HepG2 (cell line): ENCODE results near the gene IWS1. TPM values are rescaled to one million over a fixed set of nuclear protein-coding genes. Genes with fewer than 3 reads are reported as not detected.

Experiments
- ATAC-seq: fragments of 200-7000 bp; cut with Tn5 transposase; 3 replicates; pipeline ENCODE4 v1.9.1; 2020; ENCODE audit warnings: mild to moderate bottlenecking, moderate library complexity
- BruUV-seq: library from RNA; stranded (reverse); fragments of 400-500 nt; replicated peaks from 2 replicates; lab custom pipeline; 2021; lab: Mats Ljungman, UMichigan
- CTCF ChIA-PET: fragments of 300-600 bp; formaldehyde crosslinking; extraction: SDS; loops from one replicate; lab custom pipeline; 2021; ENCODE audit warnings: low total read pairs, inconsistent platforms, low intra/inter-chr PET ratio; lab: Yijun Ruan, JAX
- POLR2A ChIA-PET: fragments of 350-600 bp; sonication (Branson Sonifier 250); formaldehyde crosslinking; loops from one replicate; lab custom pipeline; 2020; ENCODE audit warnings: antibody characterized with exemption, inconsistent platforms; lab: Yijun Ruan, JAX
- DNase-seq: peaks from one replicate; pipeline ENCODE4 v3.0.0-alpha.2; 2015; ENCODE audit warnings: low spot score
- FAIRE-seq: peaks from 3 replicates; lab custom pipeline; 2011; peaks lifted over from hg19 to GRCh38; lab: Jason Lieb, UNC
- H2AFZ ChIP-seq: one replicate; pipeline ENCODE4 v1.6.1; 2011; ENCODE audit warnings: low read length, inconsistent platforms
- H3K27ac ChIP-seq: fragments of 300-600 bp; 3 replicates; pipeline ENCODE4 v1.8.0; 2011; ENCODE audit warnings: mixed run types, mild to moderate bottlenecking, mixed read lengths, low read length, inconsistent platforms; ENCODE audit not compliant: insufficient read depth; ENCODE audit errors: extremely low read length
- H3K27me3 ChIP-seq, 2 experiments: fragments of 200-600 bp in 1 of 2; 2 replicates in 1 of 2; 3 replicates in 1 of 2; pipeline versions ENCODE4 v1.6.0 to v1.8.0; 2011; ENCODE audit warnings: low read length in 2 of 2, mild to moderate bottlenecking in 2 of 2, moderate library complexity in 2 of 2, inconsistent platforms in 1 of 2; ENCODE audit not compliant: insufficient read depth in 2 of 2, control insufficient read depth in 1 of 2
- H3K36me3 ChIP-seq, 2 experiments: fragments of 200-600 bp in 1 of 2; replicated peaks in 1 of 2; 2 replicates in 1 of 2; 3 replicates in 1 of 2; pipeline versions ENCODE4 v1.5.1 to v1.8.0; 2011; ENCODE audit warnings: low read length in 2 of 2, inconsistent platforms in 1 of 2; ENCODE audit not compliant: insufficient read depth in 2 of 2, control insufficient read depth in 1 of 2
- H3K4me1 ChIP-seq: 2 replicates; pipeline ENCODE4 v1.5.1; 2012; ENCODE audit warnings: low read length, inconsistent platforms; ENCODE audit not compliant: insufficient read depth
- H3K4me2 ChIP-seq: 2 replicates; pipeline ENCODE4 v1.6.0; 2011; ENCODE audit warnings: low read depth, low read length, inconsistent platforms
- H3K4me3 ChIP-seq, 3 experiments: fragments of 200-600 bp in 1 of 3; sonication (generic), shearing (Covaris generic) in 1 of 3; replicated peaks in 1 of 3; 2 replicates each; pipeline ENCODE4 v1.5.1; 2011 to 2016; ENCODE audit warnings: low read length in 3 of 3, inconsistent platforms in 2 of 3, low read depth in 2 of 3, mild to moderate bottlenecking in 2 of 3, control low read depth in 1 of 3, mixed read lengths in 1 of 3; ENCODE audit not compliant: insufficient read depth in 1 of 3
- H3K79me2 ChIP-seq: one replicate; pipeline ENCODE4 v1.6.1; 2011; ENCODE audit warnings: low read length, inconsistent platforms; ENCODE audit not compliant: insufficient read depth
- H3K9ac ChIP-seq: 2 replicates; pipeline ENCODE4 v1.6.0; 2011; ENCODE audit warnings: mild to moderate bottlenecking, low read depth, low read length, inconsistent platforms; ENCODE audit not compliant: insufficient read depth
- H3K9me3 ChIP-seq: 2 replicates; pipeline ENCODE4 v1.5.1; 2012; ENCODE audit warnings: mild to moderate bottlenecking, low read length
- H4K20me1 ChIP-seq: 2 replicates; pipeline ENCODE4 v1.6.0; 2011; ENCODE audit warnings: inconsistent platforms, mild to moderate bottlenecking, low read length, moderate library complexity; ENCODE audit not compliant: insufficient read depth
- ARNT2 ChIP-seq: sonication (generic); formaldehyde crosslinking; IDR thresholded peaks from 2 replicates; pipeline ENCODE4 v1.8.0; 2022; ENCODE audit warnings: mild to moderate bottlenecking, low read depth, missing genetic modification reagents, moderate library complexity
- ATF1 ChIP-seq: IDR thresholded peaks from 2 replicates; pipeline ENCODE4 v1.6.1; 2016; ENCODE audit warnings: mild to moderate bottlenecking, control low read depth
- FOXO1 ChIP-seq: sonication (generic); formaldehyde crosslinking; IDR thresholded peaks from 2 replicates; pipeline ENCODE4 v1.4.0; 2020; ENCODE audit warnings: missing genetic modification reagents
- TAF15 ChIP-seq: fragments of 200-400 bp; formaldehyde crosslinking; IDR thresholded peaks from one replicate; pipeline ENCODE4 v1.6.1; 2018; ENCODE audit warnings: mild to moderate bottlenecking, low read depth, low read length; ENCODE audit not compliant: poor library complexity, severe bottlenecking
- TSC22D2 ChIP-seq: sonication (generic); formaldehyde crosslinking; IDR thresholded peaks from 2 replicates; pipeline ENCODE4 v1.5.1; 2020; ENCODE audit warnings: missing genetic modification reagents, mild to moderate bottlenecking, borderline replicate concordance
- ZNF552 ChIP-seq: sonication (generic); formaldehyde crosslinking; IDR thresholded peaks from 2 replicates; pipeline ENCODE4 v1.9.0; 2022; ENCODE audit warnings: missing genetic modification reagents, mild to moderate bottlenecking, borderline replicate concordance
- ZNF660 ChIP-seq: sonication (generic); formaldehyde crosslinking; IDR thresholded peaks from 2 replicates; pipeline ENCODE4 v1.5.1; 2020; ENCODE audit warnings: mild to moderate bottlenecking, low read depth, missing genetic modification reagents, borderline replicate concordance
- WGBS: methylation state at CpG from one replicate; pipeline ENCODE4 v1.1.6; 2017; ENCODE audit warnings: low lambda C conversion rate; 5-methylcytosine and 5-hydroxymethylcytosine counted together
- in situ Hi-C: cut with HindIII; loops from 2 replicates; pipeline ENCODE4 v1.10.0; 2017; ENCODE audit warnings: low pct_unique_long_range_greater_than_20kb; ENCODE audit not compliant: extremely low pct_ligation_motif_present
- intact Hi-C: fragments of 100-400 bp; cut with micrococcal nuclease; formaldehyde crosslinking; loops from one replicate; pipeline ENCODE4 v1.10.0; 2022; ENCODE audit not compliant: unreplicated experiment
- polyA plus RNA-seq, 8 experiments: library from polyadenylated mRNA; depleted of rRNA in 3 of 8; stranded (reverse) in 7 of 8; unstranded in 1 of 8; fragments of >200 nt; fragmentation: Illumina TruSeq in 4 of 8; extraction: Trizol in 4 of 8; gene quantifications; 2 replicates each; pipeline versions ENCODE4 v1.2.1 to v1.2.3, GENCODE V29; 2011 to 2016; ENCODE audit warnings: low read depth in 4 of 8, missing spikeins in 1 of 8, mixed read lengths in 1 of 8; ENCODE audit not compliant: insufficient read depth in 1 of 8
- total RNA-seq, 5 experiments: library from RNA; depleted of rRNA; stranded (reverse); fragments of >200 nt; fragmentation: Illumina TruSeq; extraction: Trizol; gene quantifications; 2 replicates each; pipeline ENCODE4 v1.2.3, GENCODE V29; 2016; ENCODE audit warnings: low read depth in 1 of 5

The IWS1 gene
- total and polyA plus RNA-seq, 2 of the 13 experiments (the other 11 are each of a cell fraction or from before 2014, with no cell fraction given), result 28.9 to 62.3 TPM

- Histone ChIP-seq H3K4me1 (no peaks in the 10 kb centered on the region), H3K4me3 (no peak overlapping the region), H4K20me1 (no peaks in the 10 kb centered on the region), H3K4me2 (no peak overlapping the region), H3K27me3 (no peaks in the 10 kb centered on the region), H3K79me2 (no peaks in the 10 kb centered on the region), H3K36me3 (peaks cover 27 to 92% of the 10 kb centered on the region in 2 experiments), H3K27ac (no peak overlapping the region), H3K9ac (no peak overlapping the region), H3K9me3 (no peaks in the 10 kb centered on the region), H2AFZ (no peak overlapping the region)
- TF ChIP-seq ATF1 (no peak), FOXO1 (CRISPR knock-in tag) (no peak), ARNT2 (CRISPR knock-in tag) (no peak)
- no TSS peak for BruUV-seq
- POLR2A ChIA-PET, result no interaction called here
- FAIRE-seq, result no peak
- WGBS, result 91% methylated on average over 5 of the region's 5 CpGs
- no peak for ATAC-seq
- in situ Hi-C loops (no loop called here), intact Hi-C loops (no loop called here)
- DNase-seq, result no peak
- CTCF ChIA-PET, result no interaction called here
These were observed 41.1 kb downstream of the IWS1 start for GRCh38 chr2:127485051-127485693.

- TF ChIP-seq ZNF552 (CRISPR knock-in tag), result no peak
- no peak for TF ChIP-seq TSC22D2 (CRISPR knock-in tag)
- no peak for TF ChIP-seq TAF15
- no peak for TF ChIP-seq ZNF660 (CRISPR knock-in tag)
- 50% methylated on average over 2 of the region's 2 CpGs for WGBS
- CTCF ChIA-PET, result no interaction called here
- H3K4me2 ChIP-seq, result no peak overlapping the region
- no peak overlapping the region for H3K9ac ChIP-seq
- no peaks in the 10 kb centered on the region for H4K20me1 ChIP-seq
- POLR2A ChIA-PET, result no interaction called here
- H3K79me2 ChIP-seq, result no peaks in the 10 kb centered on the region
- peaks cover 10% of the 10 kb centered on the region; the same call in 1 of the 2 replicates for H3K4me1 ChIP-seq
- H3K36me3 ChIP-seq, result peaks cover 14 to 67% of the 10 kb centered on the region in 2 experiments
- H3K4me3 ChIP-seq, result no peak overlapping the region
- no peaks in the 10 kb centered on the region for H3K9me3 ChIP-seq
- no peaks in the 10 kb centered on the region for H3K27me3 ChIP-seq
- in situ Hi-C loops, result no loop called here
- H3K27ac ChIP-seq, result no peak overlapping the region
- DNase-seq (no peak), ATAC-seq (no peak), FAIRE-seq (no peak)
- intact Hi-C loops, result no loop called here
- BruUV-seq, result no TSS peak
- no peak overlapping the region for H2AFZ ChIP-seq
These were observed 44.3 kb downstream of the IWS1 start for GRCh38 chr2:127482031-127482430.
